Keratinocyte (primary cell): ENCODE measurements around the gene SOX14.

Experiments
- CTCF ChIP-seq, 3 experiments: IDR thresholded peaks in 1 of 3; conservative IDR thresholded peaks in 1 of 3; optimal IDR thresholded peaks in 1 of 3; 2 replicates in 2 of 3; 3 replicates in 1 of 3; pipeline versions ENCODE3 to v1.5.1; 2011; ENCODE audit warnings: low read length in 3 of 3, mild to moderate bottlenecking in 3 of 3, moderate library complexity in 2 of 3, control low read depth in 1 of 3, inconsistent platforms in 1 of 3; ENCODE audit not compliant: insufficient read depth in 2 of 3; ENCODE audit errors: extremely low read depth in 1 of 3
- EZH2 ChIP-seq: IDR thresholded peaks from one replicate; pipeline ENCODE4 v1.6.1; 2012; ENCODE audit warnings: inconsistent platforms, mild to moderate bottlenecking, low read length, moderate library complexity

GRCh38 chr3:137766876-137767537 is 2.9 kb downstream of the SOX14 start:
- TF ChIP-seq EZH2, result no peak
- TF ChIP-seq CTCF (optimal IDR thresholded peaks at IDR 0.05 in 1 of 3, IDR thresholded peaks at IDR 0.05 in 1 of 3, conservative IDR thresholded peaks at IDR 0.05 in 1 of 3; ENCODE audit: extremely low read depth in 1 of 3, insufficient read depth in 2 of 3, low read length in 3 of 3), result no peak
